Colonic mucosa (tissue), 4 donors: ENCODE data around the gene RIPK3. TPM values are rescaled to one million over a fixed set of nuclear protein-coding genes. Genes with fewer than 3 reads are reported as not detected.

Experiments
- DNase-seq: peaks from one replicate; pipeline ENCODE4 v3.0.0-alpha.2; 2020
- H3K27ac ChIP-seq: fragments of 200-600 bp; one replicate; pipeline ENCODE4 v1.8.0; 2021
- H3K27me3 ChIP-seq: fragments of 200-600 bp; one replicate; pipeline ENCODE4 v1.8.0; 2021
- H3K36me3 ChIP-seq: fragments of 200-600 bp; one replicate; pipeline ENCODE4 v1.8.0; 2021
- H3K4me1 ChIP-seq: fragments of 200-600 bp; one replicate; pipeline ENCODE4 v1.8.0; 2021; ENCODE audit warnings: mild to moderate bottlenecking
- H3K4me3 ChIP-seq: fragments of 200-600 bp; one replicate; pipeline ENCODE4 v1.8.0; 2021
- H3K9ac ChIP-seq, 2 donors: one replicate each; pipeline ENCODE4 v1.7.0; 2013; ENCODE audit warnings: control low read depth in 2 of 2, low read depth in 2 of 2, low read length in 2 of 2
- H3K9me3 ChIP-seq: fragments of 200-600 bp; one replicate; pipeline ENCODE4 v1.8.0; 2021
- intact Hi-C: fragments of 100-400 bp; cut with DNase I; formaldehyde crosslinking; loops from one replicate; pipeline ENCODE4 v1.14.1; 2022
- total RNA-seq, 2 donors: library from RNA; stranded (reverse); fragmentation: NEBNext Ultra II Directional in 1 of 2; extraction: Animal tissue kit (Norgen Biotek cat#: 25700) in 1 of 2; gene quantifications; one replicate each; pipeline ENCODE4 v1.2.1, GENCODE V29; 2021
- TF ChIP-seq, protein P1 (sequence below): fragments of 200-600 bp; IDR thresholded peaks from one replicate; pipeline ENCODE4 v1.8.0; 2022; ENCODE audit warnings: antibody characterized with exemption, mild to moderate bottlenecking
- donor health status: healthy.
- donor health status: DM: no; HTN: no; CAD: no.
- donor health status: DM: no; HTN: no; CAD: no.

The RIPK3 gene
- total RNA-seq, 2 donors from 2014 or later, result 30.1 to 38.2 TPM

GRCh38 chr14:24368562-24369252, 28.9 kb upstream of the RIPK3 start:
- no peaks in the 10 kb centered on the region for H3K27me3 ChIP-seq
- peak; percentile 48 for DNase-seq
- no peaks in the 10 kb centered on the region for H3K36me3 ChIP-seq
- no peaks in the 10 kb centered on the region for H3K9me3 ChIP-seq
- H3K27ac ChIP-seq, result peak overlapping the region; percentile 68
- peak overlapping the region; percentile 74 to 82 for H3K9ac ChIP-seq
- intact Hi-C loops, result loop anchor here (5.0 kb wide), 1 partner anchor 36 kb away; no protein-coding TSS in a partner anchor
- peak overlapping the region; percentile 42 for H3K4me3 ChIP-seq
- TF ChIP-seq, protein P1, sequence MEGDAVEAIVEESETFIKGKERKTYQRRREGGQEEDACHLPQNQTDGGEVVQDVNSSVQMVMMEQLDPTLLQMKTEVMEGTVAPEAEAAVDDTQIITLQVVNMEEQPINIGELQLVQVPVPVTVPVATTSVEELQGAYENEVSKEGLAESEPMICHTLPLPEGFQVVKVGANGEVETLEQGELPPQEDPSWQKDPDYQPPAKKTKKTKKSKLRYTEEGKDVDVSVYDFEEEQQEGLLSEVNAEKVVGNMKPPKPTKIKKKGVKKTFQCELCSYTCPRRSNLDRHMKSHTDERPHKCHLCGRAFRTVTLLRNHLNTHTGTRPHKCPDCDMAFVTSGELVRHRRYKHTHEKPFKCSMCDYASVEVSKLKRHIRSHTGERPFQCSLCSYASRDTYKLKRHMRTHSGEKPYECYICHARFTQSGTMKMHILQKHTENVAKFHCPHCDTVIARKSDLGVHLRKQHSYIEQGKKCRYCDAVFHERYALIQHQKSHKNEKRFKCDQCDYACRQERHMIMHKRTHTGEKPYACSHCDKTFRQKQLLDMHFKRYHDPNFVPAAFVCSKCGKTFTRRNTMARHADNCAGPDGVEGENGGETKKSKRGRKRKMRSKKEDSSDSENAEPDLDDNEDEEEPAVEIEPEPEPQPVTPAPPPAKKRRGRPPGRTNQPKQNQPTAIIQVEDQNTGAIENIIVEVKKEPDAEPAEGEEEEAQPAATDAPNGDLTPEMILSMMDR, result no peak
- H3K4me1 ChIP-seq, result peaks cover 9% of the 10 kb centered on the region

DNA sequence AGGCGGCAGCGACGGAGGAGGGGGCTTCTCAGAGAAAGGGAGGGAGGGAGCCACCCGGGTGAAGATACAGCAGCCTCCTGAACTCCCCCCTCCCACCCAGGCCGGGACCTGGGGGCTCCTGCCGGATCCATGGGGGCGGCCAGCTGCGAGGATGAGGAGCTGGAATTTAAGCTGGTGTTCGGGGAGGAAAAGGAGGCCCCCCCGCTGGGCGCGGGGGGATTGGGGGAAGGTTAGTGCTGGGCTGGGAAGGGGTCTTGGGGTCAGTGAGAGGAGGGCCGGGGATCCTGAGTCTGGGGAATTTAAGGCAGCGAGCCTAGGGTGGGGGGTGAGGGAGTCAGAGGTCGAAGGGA, 28.4 kb upstream of the RIPK3 start:
- H3K4me3 ChIP-seq, result peak overlapping the region; percentile 42
- no peaks in the 10 kb centered on the region for H3K9me3 ChIP-seq
- H3K27ac ChIP-seq, result peak overlapping the region; percentile 68
- H3K9ac ChIP-seq, result peak overlapping the region; percentile 74 to 82
- H3K27me3 ChIP-seq, result no peaks in the 10 kb centered on the region
- peak; percentile 29 for DNase-seq
- H3K4me1 ChIP-seq, result peaks cover 9% of the 10 kb centered on the region
- intact Hi-C loops, result loop anchor here (5.0 kb wide), 1 partner anchor 36 kb away; no protein-coding TSS in a partner anchor
- TF ChIP-seq, protein P1, result no peak
- H3K36me3 ChIP-seq, result no peaks in the 10 kb centered on the region

DNA sequence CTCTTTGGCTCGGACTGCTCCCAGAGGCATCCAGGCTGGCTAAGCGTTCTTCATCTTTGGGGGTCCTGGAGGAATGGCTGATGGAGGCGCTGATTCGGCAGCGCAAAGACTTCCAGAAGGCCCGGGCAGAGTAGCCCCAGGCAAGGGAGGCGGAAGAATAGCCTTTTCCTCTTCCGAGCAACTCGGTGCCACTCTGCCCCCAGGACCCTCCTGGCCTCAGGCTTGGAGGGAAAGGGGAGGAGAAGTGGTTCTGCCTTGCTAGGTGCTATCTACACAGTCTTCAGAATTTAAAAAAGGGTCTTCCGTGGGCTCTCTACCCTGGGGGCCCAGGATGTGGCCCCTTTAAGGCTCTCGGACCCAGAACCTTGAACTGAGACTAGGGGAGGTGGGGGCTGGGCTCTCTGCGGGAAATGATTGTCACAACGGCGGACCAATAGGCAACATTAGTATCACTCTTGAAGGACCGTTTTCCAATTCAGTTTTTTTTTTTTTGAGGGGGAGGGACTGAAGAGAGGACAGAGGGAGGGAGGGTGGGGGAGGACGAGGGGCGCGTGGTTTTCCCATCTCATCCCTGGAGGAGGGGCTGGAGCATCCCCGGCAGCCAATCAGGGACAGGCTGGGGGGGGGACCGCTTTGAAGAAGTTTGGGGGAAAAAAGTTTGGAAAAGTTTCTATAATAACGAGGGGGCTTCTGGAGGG, 27.9 kb upstream of the RIPK3 start, which contains the start of gene NFATC4:
TSS of gene NFATC4 (plus strand) at position 671 of the 698 bp plus-strand sequence. CDS start 157 bp downstream, outside the sequence.
- TF ChIP-seq, protein P1, result no peak
- DNase-seq, result peak; percentile 85
- H3K27me3 ChIP-seq, result no peaks in the 10 kb centered on the region
- H3K27ac ChIP-seq, result peak within 1 kb of the TSS; percentile 72
- H3K36me3 ChIP-seq, result no peaks in the 10 kb centered on the region
- peak within 1 kb of the TSS; percentile 74 to 89 for H3K9ac ChIP-seq
- H3K9me3 ChIP-seq, result no peaks in the 10 kb centered on the region
- H3K4me3 ChIP-seq, result peak within 1 kb of the TSS; percentile 42
- H3K4me1 ChIP-seq, result peaks cover 9% of the 10 kb centered on the region
- intact Hi-C loops, result loop anchor here (2.0 to 5.0 kb wide), 2 partner anchors 35 to 63 kb away; no protein-coding TSS in a partner anchor

DNA sequence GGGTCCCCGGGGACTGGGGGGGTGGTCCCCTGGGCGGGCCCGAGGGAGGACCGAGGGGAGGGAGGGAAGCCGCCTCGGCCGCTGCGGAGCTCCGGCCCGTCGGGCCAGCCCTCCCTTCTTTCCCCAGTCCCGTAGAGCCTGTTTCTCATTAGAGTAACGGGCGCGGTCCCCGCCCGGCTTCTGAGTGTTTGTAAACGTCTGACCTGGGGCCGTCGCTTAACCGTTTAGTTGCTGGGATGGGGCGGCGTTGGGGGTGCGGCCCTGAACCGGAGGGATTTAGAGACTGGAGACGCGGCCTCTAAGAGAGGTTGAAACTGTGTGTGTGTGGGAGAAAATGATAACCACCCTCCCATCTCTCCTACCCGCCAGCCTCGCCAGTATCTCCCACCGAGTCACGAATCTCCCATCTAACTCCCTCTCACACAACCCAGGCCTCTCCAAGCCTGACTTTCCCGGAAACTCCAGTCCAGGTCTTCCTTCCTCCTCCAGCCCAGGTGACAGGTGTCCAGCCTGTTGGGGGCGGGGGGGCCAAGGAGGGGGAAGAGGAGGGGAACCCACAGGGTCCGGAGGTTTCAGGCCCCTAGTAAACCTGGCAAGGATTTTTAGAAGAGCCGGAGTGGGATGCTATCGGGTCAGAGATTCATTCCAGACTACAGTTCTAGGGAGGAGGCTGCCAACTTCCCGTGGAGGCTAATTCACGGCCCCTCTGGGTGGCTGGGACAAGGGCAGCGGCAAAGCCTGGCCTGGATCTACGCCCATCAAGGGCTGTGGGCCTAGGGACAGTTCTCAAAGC, 27.1 kb upstream of the RIPK3 start:
- Histone ChIP-seq H3K9ac (peak overlapping the region; percentile 32 to 89), H3K4me3 (peak overlapping the region; percentile 42), H3K4me1 (peaks cover 9% of the 10 kb centered on the region), H3K9me3 (no peaks in the 10 kb centered on the region), H3K36me3 (no peaks in the 10 kb centered on the region), H3K27ac (peak overlapping the region; percentile 72), H3K27me3 (no peaks in the 10 kb centered on the region)
- TF ChIP-seq, protein P1, result no peak
- DNase-seq, result peak; percentile 97
- intact Hi-C loops, result loop anchor here (2.0 to 5.0 kb wide), 2 partner anchors 35 to 64 kb away; no protein-coding TSS in a partner anchor

DNA sequence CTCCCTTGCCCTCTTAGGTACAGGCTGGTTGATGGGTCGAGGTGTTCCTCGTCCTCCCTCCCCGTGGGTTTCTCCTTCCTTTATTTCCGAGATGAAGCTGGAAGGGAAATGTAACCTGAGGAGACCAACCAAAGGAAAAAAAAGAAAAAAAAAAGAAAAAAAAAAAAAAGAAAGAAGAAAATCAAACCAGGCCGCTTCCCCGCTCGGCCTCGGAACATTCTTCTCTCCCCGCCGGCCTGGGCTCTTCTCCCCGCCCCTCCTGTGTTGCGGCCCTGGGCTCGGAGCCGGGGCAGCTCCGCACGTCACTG, 26.6 kb upstream of the RIPK3 start:
- Histone ChIP-seq H3K9me3 (no peaks in the 10 kb centered on the region), H3K4me1 (peaks cover 9% of the 10 kb centered on the region), H3K27ac (peak overlapping the region; percentile 72), H3K36me3 (no peaks in the 10 kb centered on the region), H3K4me3 (peak overlapping the region; percentile 42), H3K27me3 (no peaks in the 10 kb centered on the region), H3K9ac (peak overlapping the region; percentile 32 to 89)
- DNase-seq, result no peak
- intact Hi-C loops, result loop anchor here (2.0 to 5.0 kb wide), 2 partner anchors 34 to 64 kb away; no protein-coding TSS in a partner anchor
- TF ChIP-seq, protein P1, result no peak
